Epidermal melanocyte (primary cell): ENCODE measurements around the gene NTF4.
A peak's percentile ranks its signal among the peaks of the same experiment; 100 is the strongest.
"Not testable (repeated sequence)": the region's sequence is repeated elsewhere in the genome, so short reads cannot be mapped to it uniquely, and the experiment has no call there.

Source experiments
- DNase-seq: peaks from one replicate; pipeline ENCODE4 v3.0.0; 2011; ENCODE audit warnings: low spot score; ENCODE audit not compliant: insufficient read length

NTF4 gene

GRCh38 chr19:49091391-49092038, 26.9 kb upstream of the NTF4 start:
- DNase-seq, result no peak

DNA sequence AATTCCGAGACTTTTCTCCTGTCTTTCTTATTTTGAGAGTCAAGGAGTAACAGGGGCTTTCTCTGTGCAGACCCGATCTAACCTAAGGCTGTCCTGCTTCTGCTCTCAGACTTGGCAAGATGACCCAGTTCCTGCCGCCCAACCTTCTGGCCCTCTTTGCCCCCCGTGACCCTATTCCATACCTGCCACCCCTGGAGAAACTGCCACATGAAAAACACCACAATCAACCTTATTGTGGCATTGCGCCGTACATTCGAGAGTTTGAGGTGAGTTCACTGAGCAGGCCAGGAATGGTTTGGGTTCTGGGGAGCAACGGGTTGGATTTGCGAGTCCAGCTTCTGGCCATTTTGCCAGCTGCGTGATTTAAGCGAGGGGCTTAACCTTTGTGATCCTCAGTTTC, 21.7 kb upstream of the NTF4 start:
- DNase-seq, result no peak

GRCh38 chr19:49085868-49086232, 21.2 kb upstream of the NTF4 start:
- no peak for DNase-seq

DNA sequence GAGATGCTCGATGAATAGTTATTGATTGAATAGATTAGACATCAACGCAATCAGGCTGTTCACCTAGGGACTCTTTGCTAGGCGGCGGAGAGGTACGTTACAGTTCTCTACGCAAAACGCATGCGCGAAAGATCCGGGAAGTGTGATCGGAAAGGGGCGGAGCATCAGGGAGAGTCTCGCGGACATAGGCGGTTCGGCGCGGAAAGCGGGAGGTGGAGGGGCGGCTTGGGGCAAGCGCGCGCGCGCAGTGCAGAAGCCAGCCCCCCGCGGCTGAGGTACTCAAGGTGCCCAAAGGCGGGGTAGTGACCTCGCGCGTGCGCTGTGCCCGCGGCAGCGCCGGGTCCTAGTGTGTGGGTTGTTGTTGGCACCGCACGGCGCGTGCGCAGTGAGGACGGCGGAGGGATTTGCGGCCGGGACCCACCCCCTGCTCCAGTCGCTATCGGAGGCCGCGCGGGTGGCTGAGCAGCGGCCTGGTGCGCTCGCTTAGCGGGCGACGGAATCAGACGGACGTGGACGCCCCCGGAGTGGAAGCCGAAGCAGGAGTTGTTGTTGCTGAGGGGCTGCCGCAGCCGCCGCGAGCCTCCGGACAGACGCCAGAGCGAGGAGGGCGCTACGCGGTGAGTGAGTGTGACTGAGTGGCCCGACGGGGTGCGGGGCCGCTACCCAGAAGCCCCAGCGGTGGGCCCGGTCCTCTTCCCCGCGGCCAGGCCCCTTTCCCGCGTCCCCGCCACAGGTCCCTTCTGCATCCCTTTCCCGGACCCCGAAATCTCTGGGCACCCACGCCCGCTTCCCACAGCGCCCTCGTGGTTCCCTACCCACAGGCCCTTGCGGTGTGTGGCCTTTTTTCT, 20.6 kb upstream of the NTF4 start, which contains the start of gene SNRNP70:
Gene SNRNP70 (plus strand): TSS at position 432 of the 848 bp plus-strand sequence. CDS start 964 bp downstream, outside the sequence.
- peak; percentile 100 for DNase-seq

DNA sequence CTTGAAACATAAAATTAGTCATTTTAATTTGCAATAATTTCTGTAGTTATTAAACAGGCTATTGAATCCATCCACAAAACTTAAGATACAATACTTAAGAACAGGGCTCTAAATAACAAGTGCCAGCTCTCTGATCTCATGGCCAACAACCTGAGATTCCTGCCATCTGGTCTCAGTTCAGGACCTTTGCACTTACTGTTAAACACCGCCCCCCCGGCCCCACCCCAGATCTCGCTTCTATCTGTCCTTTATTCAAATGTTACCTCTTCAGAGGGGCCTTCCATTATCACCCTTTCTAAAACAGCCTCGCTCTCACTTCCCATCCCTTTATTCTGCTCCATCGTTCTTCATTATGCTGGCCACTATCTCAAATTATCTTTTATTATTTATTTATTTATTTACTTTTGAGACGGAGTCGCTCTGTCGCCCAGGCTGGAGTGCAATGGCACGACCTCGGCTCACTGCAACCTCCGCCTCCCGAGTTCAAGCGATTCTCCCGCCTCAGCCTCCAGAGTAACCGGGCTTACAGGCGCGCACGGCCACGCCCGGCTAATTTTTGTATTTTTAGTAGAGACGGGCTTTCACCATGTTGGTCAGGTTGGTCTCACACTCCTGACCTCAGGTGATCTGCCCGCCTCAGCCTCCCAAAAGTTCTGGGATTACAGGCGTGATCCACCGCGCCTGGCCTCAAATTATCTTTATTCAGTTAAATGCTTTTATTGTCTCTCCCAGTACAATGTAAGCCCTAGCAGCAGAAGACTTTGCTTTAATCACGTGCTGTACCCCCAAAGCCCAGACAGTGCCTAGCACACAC, 19.8 kb upstream of the NTF4 start:
- no peak for DNase-seq

GRCh38 chr19:49081273-49081672, 16.7 kb upstream of the NTF4 start:
- no peak for DNase-seq

DNA sequence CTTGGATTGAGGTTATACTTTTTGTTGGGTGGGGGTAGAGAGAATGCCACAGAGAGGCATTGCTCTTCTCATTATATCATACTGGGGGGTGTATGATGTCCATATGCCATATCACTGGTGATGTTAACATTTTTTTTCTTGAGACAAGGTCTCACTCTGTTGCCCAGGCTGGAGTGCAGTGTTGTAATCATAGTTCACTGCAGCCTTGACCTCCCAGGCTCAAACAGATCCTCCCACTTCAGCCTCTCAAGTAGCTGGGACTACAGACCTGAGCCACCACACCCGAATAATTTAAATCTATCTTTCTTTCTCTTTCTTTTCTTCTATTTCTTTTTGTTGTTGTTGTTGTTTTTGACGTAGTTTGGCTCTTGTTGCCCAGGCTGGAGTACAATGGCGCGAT, 15.8 kb upstream of the NTF4 start:
- no peak for DNase-seq

DNA sequence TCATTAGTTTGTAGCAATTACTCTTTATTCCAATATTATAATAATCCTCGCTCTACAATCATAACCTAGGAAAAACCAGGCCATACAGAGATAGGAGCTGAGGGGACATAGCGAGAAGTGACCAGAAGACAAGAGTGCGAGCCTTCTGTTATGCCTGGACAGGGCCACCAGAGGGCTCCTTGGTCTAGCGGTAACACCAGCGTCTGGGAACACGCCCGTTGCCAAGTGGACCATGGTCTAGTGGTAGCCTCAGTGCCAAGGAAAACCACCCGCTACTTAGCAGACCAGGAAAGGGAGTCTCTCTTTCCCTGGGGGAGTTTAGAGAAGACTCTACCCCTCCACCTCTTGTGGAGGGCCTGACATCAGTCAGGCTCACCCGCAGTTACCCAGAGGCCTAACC, 10.3 kb upstream of the NTF4 start:
- not testable (repeated sequence) for DNase-seq

GRCh38 chr19:49073514-49074378, 9.1 kb upstream of the NTF4 start:
- peak; percentile 8 for DNase-seq

DNA sequence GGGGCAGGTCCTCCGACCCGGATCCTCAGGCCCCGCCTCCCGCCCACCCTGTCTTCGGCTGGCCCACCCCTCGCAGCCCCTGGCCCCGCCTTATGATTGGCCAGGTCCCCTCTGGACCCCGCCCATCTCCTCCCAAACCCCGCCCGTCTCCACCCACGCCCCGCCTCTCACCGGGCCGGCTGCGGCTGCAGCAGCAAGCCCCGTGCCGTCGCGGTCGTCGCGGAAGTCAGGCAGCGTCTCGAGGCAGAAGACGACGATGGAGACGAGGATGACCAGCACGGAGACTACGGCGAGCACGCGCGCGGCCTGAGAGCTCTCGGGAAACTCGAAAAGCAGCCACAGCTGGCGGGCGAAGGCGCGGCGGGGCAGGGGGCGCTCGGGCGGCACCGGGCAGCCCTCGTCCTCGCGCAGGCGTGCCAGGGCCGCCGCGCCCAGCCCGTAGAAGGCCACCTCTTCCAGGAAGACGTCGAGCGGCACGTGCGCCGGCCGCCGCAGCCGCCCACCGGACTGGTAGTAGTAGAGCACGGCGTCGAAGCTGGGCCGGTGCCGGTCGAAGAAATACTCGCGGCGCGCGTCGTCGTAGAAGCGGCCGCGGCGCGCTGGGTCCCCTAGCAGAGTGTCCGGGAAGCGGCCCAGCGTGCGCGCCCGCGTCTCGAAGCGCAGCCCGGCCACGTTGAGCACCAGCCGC, 7.4 kb upstream of the NTF4 start:
- DNase-seq, result peak; percentile 9

DNA sequence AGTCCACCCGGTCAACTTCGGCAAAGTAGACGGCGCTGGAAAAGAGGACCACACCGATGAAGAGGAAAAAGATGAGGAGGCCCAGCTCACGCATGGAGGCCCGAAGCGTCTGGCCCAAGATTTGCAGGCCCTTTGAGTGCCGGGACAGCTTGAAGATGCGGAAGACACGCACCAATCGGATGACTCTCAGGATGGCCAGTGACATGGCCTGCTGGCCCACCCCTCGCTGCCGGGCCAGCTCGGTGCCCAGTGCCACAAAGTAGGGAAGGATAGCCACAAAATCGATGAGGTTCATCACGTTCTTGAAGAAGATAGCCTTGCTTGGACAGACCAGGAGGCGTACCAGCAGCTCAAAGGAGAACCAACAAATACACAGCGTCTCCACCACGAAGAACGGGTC, 5.8 kb upstream of the NTF4 start:
- no peak for DNase-seq

DNA sequence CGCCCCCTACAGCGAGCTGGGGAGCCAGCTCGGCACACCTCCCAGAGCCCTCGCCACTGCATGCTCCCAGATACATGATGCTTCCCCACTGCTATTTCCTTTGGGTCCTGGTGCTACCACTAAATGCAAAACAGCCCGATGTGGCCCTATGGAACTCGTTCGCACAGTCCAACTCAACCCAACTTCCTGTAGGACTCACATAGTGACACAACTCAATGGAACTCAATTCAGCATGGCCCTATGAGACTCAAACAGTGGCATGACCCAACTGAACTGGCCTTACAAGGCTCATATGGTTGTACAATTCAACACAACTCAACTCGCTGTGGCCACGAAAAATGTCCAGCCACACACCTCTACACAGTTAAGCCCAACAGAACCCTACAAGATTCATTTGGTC, 4.4 kb upstream of the NTF4 start:
- no peak for DNase-seq

DNA sequence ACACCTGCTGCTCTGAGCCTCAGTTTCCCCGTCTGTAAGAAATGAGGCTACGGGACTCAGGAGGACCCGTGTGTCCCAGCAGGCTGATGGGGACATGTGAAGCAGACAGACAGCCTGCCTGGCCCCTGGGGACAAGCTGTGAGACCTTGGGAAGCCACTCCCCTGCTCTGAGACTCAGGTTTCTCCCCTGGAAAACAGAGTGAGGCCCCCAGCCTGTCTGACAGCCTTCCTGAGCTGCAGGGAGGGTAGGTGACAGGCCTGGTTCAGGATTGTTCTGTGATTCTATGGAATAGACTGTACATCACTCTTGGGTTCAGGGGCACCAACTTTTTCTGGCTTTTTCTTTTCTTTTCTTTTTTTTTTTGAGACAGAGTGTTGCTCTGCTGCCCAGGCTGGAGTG, 2.9 kb upstream of the NTF4 start:
- DNase-seq, result peak; percentile 19

DNA sequence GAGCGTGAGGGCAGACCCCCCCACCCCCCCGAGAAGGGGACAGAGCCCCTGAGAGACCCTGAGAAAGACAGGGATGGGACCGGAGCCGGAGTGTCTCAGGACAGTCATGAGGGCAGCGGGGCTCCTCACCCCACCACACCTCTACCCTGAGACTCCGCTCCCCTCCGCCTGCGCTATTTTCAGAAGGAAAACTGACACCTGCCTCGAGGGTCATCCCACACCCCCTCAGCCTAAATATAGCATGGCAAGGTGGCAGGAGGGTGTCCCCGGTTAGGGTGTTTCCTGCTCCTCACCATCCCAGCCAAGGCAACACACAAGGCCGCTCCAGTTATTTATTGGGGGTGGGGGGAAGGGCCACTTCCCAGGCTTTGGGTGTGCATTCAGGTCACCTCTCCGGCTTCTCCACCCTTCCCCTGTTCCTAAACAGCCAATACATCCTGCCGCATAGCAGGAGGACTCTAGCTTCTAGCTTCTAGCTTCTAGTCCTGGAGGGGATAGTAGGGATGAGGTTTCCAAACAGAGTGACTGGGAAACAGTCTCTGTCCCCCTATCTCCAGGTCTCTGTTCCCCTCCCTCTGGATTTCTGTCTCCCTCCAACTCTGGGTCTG, 1.4 kb upstream of the NTF4 start:
- peak; percentile 17 for DNase-seq

DNA sequence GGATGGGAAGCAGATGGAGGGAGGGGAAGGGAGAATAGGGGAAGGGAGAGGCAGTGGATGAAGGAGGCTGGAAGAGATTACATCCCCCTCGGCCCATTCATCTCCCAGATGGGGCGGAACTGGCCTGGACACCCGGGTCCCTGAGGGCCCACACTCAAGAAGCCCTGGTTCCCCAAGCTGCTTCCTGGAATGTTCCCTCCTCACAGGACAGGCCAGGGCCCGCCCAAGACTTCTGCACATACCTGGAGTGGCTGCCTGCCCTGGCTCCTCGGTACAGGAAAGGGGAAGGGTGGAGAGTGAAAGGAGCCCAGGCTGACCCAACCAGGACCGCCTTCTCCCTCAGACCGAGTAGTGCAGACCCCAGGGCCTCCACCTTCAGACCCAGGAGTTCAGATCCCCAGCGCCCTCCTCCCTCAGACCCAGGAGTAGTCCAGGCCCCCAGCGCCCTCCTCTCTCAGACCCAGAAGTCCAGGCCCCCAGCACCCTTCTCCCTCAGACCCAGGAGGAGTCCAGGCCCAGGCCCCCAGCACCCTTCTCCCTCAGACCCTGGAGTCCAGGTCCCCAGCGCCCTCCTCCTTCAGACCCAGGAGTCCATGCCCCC, 489 bp downstream of the NTF4 start:
- DNase-seq, result peak; percentile 14

DNA sequence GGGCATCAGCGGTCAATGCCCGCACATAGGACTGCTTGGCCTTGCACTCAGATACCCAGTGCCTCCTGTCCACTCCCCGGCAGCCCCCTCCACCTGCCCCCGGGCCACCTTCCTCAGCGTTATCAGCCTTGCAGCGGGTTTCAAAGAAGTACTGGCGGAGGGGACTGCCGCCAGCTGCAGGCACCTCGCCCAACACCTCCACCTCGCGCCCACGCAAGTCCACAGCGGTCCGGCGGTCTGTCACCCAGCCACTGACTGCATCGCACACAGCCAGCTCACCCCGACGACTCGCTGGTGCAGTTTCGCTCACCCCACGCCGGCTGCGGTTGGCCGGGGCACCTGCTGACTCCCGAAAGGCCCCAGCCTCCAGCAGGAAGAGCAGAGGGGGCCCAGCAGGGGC, 3.2 kb downstream of the NTF4 start:
- peak; percentile 3 for DNase-seq

DNA sequence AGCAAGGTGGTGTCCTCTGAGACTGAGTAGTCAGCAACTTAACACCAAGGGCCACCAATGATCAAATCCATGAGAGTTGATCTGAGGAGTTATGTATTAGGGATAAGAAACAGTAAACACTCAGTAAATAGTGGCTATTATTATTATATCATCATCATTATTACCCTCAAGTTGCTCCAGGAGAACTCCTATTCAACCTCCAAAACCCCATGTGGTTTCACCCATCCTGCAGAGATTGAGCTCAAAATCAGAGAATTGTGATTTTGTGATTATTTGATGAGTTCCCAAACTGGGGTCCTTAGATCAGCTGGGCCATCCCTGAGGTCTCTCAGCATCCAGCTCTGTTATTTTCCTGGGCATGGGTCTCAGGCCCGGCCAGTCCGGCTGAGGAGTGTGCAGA, 3.6 kb downstream of the NTF4 start:
- DNase-seq, result no peak

DNA sequence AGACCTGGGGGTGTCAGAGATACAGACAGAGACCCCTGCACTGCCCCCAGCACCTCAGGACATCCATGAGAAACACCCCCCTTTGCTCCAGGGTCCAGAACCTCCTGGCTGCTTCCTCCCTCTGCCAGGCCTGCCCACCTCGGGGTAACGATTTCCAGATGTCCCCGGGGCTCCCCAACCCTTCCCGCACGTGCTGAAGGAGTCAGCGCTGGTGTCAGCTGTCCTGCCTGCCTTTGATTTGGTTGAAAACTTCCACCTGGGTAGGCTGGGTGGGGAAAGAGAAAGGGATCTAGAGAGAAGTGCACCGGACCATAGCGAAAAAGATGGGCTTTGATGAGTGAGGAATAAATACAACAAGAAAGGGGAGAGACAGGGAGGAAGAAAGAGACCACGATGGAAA, 5.6 kb downstream of the NTF4 start:
- DNase-seq, result peak; percentile 15

GRCh38 chr19:49058562-49058961, 6.1 kb downstream of the NTF4 start:
- peak; percentile 24 for DNase-seq
